ENCODE measurements around the gene ATXN10.

GRCh38 chr22:45722006-45722405 lies 50.4 kb downstream of the ATXN10 start:
- TF ChIP-seq, protein P1, sequence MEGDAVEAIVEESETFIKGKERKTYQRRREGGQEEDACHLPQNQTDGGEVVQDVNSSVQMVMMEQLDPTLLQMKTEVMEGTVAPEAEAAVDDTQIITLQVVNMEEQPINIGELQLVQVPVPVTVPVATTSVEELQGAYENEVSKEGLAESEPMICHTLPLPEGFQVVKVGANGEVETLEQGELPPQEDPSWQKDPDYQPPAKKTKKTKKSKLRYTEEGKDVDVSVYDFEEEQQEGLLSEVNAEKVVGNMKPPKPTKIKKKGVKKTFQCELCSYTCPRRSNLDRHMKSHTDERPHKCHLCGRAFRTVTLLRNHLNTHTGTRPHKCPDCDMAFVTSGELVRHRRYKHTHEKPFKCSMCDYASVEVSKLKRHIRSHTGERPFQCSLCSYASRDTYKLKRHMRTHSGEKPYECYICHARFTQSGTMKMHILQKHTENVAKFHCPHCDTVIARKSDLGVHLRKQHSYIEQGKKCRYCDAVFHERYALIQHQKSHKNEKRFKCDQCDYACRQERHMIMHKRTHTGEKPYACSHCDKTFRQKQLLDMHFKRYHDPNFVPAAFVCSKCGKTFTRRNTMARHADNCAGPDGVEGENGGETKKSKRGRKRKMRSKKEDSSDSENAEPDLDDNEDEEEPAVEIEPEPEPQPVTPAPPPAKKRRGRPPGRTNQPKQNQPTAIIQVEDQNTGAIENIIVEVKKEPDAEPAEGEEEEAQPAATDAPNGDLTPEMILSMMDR (IDR thresholded peaks at IDR 0.05), result no peak
- TF ChIP-seq EZH2 (IDR thresholded peaks at IDR 0.05; ENCODE audit: borderline replicate concordance, insufficient read depth, low read depth, low read length, poor library complexity, severe bottlenecking), result no peak
